ENCODE measurements around the gene MCF2L.

MCF2L gene

GRCh38 chr13:112963641-112964040 is 5.4 kb upstream of the MCF2L start:
- H3K4me1 ChIP-seq (ENCODE audit: low read length): no peaks in the 10 kb centered on the region
- H3K27me3 ChIP-seq (ENCODE audit: low read depth, low read length): no peaks in the 10 kb centered on the region
- TF ChIP-seq EZH2phosphoT487 (IDR thresholded peaks at IDR 0.05; ENCODE audit: low read depth) (no peak), CTCF (IDR thresholded peaks at IDR 0.05; ENCODE audit: low read depth, low read length) (no peak)
- no peak overlapping the region for H2AFZ ChIP-seq (ENCODE audit: low read depth, low read length)
- no peaks in the 10 kb centered on the region for H4K20me1 ChIP-seq (ENCODE audit: insufficient read depth, low read length)
- H3K9ac ChIP-seq (ENCODE audit: low read length): no peak overlapping the region
- no peak overlapping the region for H3K4me3 ChIP-seq (ENCODE audit: low read length)
- no peak overlapping the region for H3K4me2 ChIP-seq (ENCODE audit: low read length)
- no peaks in the 10 kb centered on the region for H3K9me3 ChIP-seq (ENCODE audit: insufficient read depth, low read length)
- H3K27ac ChIP-seq (ENCODE audit: low read length): no peak overlapping the region
- H3K36me3 ChIP-seq (replicated peaks; ENCODE audit: low read depth, low read length): no peaks in the 10 kb centered on the region
- no peaks in the 10 kb centered on the region for H3K79me2 ChIP-seq (ENCODE audit: low read length)

GRCh38 chr13:112964971-112965492 is 4.0 kb upstream of the MCF2L start:
- H3K36me3 ChIP-seq (replicated peaks; ENCODE audit: low read depth, low read length): no peaks in the 10 kb centered on the region
- TF ChIP-seq EZH2phosphoT487 (IDR thresholded peaks at IDR 0.05; ENCODE audit: low read depth) (no peak), CTCF (IDR thresholded peaks at IDR 0.05; ENCODE audit: low read depth, low read length) (no peak)
- H3K9ac ChIP-seq (ENCODE audit: low read length): no peak overlapping the region

GRCh38 chr13:112965573-112966115 is 3.4 kb upstream of the MCF2L start:
- Histone ChIP-seq H3K4me2 (ENCODE audit: low read length) (no peak overlapping the region), H3K9me3 (ENCODE audit: insufficient read depth, low read length) (no peaks in the 10 kb centered on the region), H3K4me1 (ENCODE audit: low read length) (no peaks in the 10 kb centered on the region), H3K79me2 (ENCODE audit: low read length) (no peaks in the 10 kb centered on the region), H3K27me3 (ENCODE audit: low read depth, low read length) (peaks cover 11% of the 10 kb centered on the region; the same call in 1 of the 2 replicates), H3K4me3 (ENCODE audit: low read length) (no peak overlapping the region), H2AFZ (ENCODE audit: low read depth, low read length) (no peak overlapping the region), H3K36me3 (replicated peaks; ENCODE audit: low read depth, low read length) (no peaks in the 10 kb centered on the region), H3K9ac (ENCODE audit: low read length) (no peak overlapping the region), H3K27ac (ENCODE audit: low read length) (no peak overlapping the region), H4K20me1 (ENCODE audit: insufficient read depth, low read length) (no peaks in the 10 kb centered on the region)
- TF ChIP-seq EZH2phosphoT487 (IDR thresholded peaks at IDR 0.05; ENCODE audit: low read depth): no peak

More at GRCh38 chr13:112964971-112965492, 4.0 kb upstream of the MCF2L start:
- no peaks in the 10 kb centered on the region for H3K79me2 ChIP-seq (ENCODE audit: low read length)
- H4K20me1 ChIP-seq (ENCODE audit: insufficient read depth, low read length): no peaks in the 10 kb centered on the region
- H3K9me3 ChIP-seq (ENCODE audit: insufficient read depth, low read length): no peaks in the 10 kb centered on the region
- H3K4me3 ChIP-seq (ENCODE audit: low read length): no peak overlapping the region
- no peak overlapping the region for H2AFZ ChIP-seq (ENCODE audit: low read depth, low read length)
- no peaks in the 10 kb centered on the region for H3K4me1 ChIP-seq (ENCODE audit: low read length)
- peaks cover 8% of the 10 kb centered on the region; the same call in 1 of the 2 replicates for H3K27me3 ChIP-seq (ENCODE audit: low read depth, low read length)
- H3K27ac ChIP-seq (ENCODE audit: low read length): no peak overlapping the region
- H3K4me2 ChIP-seq (ENCODE audit: low read length): no peak overlapping the region

- Histone ChIP-seq H3K27ac (ENCODE audit: low read length) (no peak overlapping the region), H3K27me3 (ENCODE audit: low read depth, low read length) (peaks cover 14% of the 10 kb centered on the region; the same call in 1 of the 2 replicates), H3K4me2 (ENCODE audit: low read length) (no peak overlapping the region), H3K9ac (ENCODE audit: low read length) (no peak overlapping the region), H2AFZ (ENCODE audit: low read depth, low read length) (no peak overlapping the region), H3K36me3 (replicated peaks; ENCODE audit: low read depth, low read length) (no peaks in the 10 kb centered on the region), H3K79me2 (ENCODE audit: low read length) (no peaks in the 10 kb centered on the region), H3K9me3 (ENCODE audit: insufficient read depth, low read length) (no peaks in the 10 kb centered on the region), H3K4me3 (ENCODE audit: low read length) (no peak overlapping the region), H4K20me1 (ENCODE audit: insufficient read depth, low read length) (no peaks in the 10 kb centered on the region), H3K4me1 (ENCODE audit: low read length) (no peaks in the 10 kb centered on the region)
- TF ChIP-seq EZH2phosphoT487 (IDR thresholded peaks at IDR 0.05; ENCODE audit: low read depth) (no peak), CTCF (IDR thresholded peaks at IDR 0.05; ENCODE audit: low read depth, low read length) (no peak)
Measured at GRCh38 chr13:112966776-112967175, 2.2 kb upstream of the MCF2L start.

Measured in OCI-LY3 (cell line).